KMS-11 (cell line): ENCODE data around the gene GPR137.
A peak's percentile ranks its signal among the peaks of the same experiment; 100 is the strongest.
"Not testable (repeated sequence)": the region's sequence is repeated elsewhere in the genome, so short reads cannot be mapped to it uniquely, and the experiment has no call there.

Source experiments
- H2AFZ ChIP-seq: fragments of 200-600 bp; sonication (generic); 2 replicates; pipeline ENCODE4 v1.6.1; 2016; ENCODE audit warnings: antibody characterized with exemption, mixed run types, low read depth
- H3K27ac ChIP-seq: fragments of 200-600 bp; sonication (generic); 2 replicates; pipeline ENCODE4 v1.6.1; 2016; ENCODE audit warnings: mild to moderate bottlenecking, mixed run types
- H3K27me3 ChIP-seq: fragments of 200-600 bp; sonication (generic); 2 replicates; pipeline ENCODE4 v1.6.1; 2017; ENCODE audit warnings: mild to moderate bottlenecking, low read depth, mixed run types, moderate library complexity; ENCODE audit not compliant: insufficient read depth
- H3K36me3 ChIP-seq: fragments of 200-600 bp; sonication (generic); 2 replicates; pipeline ENCODE4 v1.6.1; 2017; ENCODE audit warnings: mild to moderate bottlenecking, mixed run types; ENCODE audit not compliant: insufficient read depth
- H3K4me1 ChIP-seq: fragments of 200-600 bp; sonication (generic); 2 replicates; pipeline ENCODE4 v1.6.1; 2016; ENCODE audit warnings: mild to moderate bottlenecking, low read depth, mixed run types; ENCODE audit not compliant: poor library complexity, severe bottlenecking
- H3K4me2 ChIP-seq: fragments of 200-600 bp; sonication (generic); 2 replicates; pipeline ENCODE4 v1.7.0; 2016; ENCODE audit warnings: mild to moderate bottlenecking, mixed run types
- H3K4me3 ChIP-seq: fragments of 200-600 bp; sonication (generic); IDR thresholded peaks from 2 replicates; pipeline ENCODE4 v1.6.1; 2017; ENCODE audit warnings: low read depth, low read length, mixed read lengths; ENCODE audit not compliant: insufficient read depth
- H3K79me2 ChIP-seq: fragments of 200-600 bp; sonication (generic); 2 replicates; pipeline ENCODE4 v1.6.1; 2016; ENCODE audit warnings: low read depth, mixed run types; ENCODE audit not compliant: insufficient read depth
- H3K9ac ChIP-seq: fragments of 200-600 bp; sonication (generic); 2 replicates; pipeline ENCODE4 v1.6.1; 2016; ENCODE audit warnings: mild to moderate bottlenecking, mixed run types
- H4K20me1 ChIP-seq: fragments of 200-600 bp; sonication (generic); 2 replicates; pipeline ENCODE4 v1.6.1; 2016; ENCODE audit warnings: mild to moderate bottlenecking, mixed run types; ENCODE audit not compliant: insufficient read depth
- CTCF ChIP-seq: fragments of 200-600 bp; sonication (generic); conservative IDR thresholded peaks from 2 replicates; pipeline ENCODE4 v1.6.1; 2017; ENCODE audit warnings: low read depth, mild to moderate bottlenecking, antibody characterized with exemption, low read length, moderate library complexity, mixed read lengths

The GPR137 gene

DNA sequence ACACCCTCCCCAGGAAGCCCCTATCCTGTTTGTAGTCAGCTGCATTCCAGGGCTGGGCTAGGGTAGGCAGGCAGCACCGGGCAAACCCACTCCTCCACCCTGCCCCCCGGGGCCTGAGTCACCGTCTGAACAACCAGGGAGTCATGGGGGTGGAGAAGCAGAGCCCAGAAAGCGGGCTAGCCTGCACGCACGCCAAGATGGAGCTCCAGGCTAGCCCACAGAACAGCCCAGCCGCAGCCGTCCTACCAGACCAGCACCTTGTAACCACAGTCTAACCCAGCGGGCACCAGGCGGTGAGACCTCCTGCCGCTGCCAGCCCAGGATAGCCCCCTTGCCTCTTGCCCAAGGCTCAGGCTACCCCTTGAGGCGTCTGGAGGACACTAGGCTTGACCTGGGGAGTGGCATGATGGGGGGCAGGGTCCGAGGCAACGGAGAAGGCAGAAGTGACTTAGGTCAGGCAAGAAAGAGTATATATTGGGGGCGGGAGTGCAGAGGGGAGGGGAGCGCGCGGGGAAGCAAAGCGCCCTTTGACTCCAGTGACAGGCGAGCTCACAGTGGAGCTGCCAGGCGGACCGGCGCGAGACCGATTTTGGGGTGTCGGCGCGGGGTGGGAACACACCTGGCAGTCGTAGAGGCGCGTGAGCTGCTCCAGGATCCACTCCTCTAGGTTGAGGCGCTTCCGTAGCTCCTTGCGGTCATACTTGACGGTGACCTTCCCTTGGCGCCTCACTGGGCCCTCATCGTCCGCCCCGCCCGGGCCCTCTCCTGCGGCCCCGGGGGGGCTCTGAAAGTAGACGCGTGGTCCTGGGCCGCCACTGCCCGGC lies 39.6 kb upstream of the GPR137 start:
- no peak overlapping the region for H2AFZ ChIP-seq
- H3K9ac ChIP-seq = peak overlapping the region; percentile 81
- no peak overlapping the region for H3K4me3 ChIP-seq
- no peak for TF ChIP-seq CTCF
- H3K4me2 ChIP-seq = peak overlapping the region; percentile 73
- peak overlapping the region; percentile 66 for H3K27ac ChIP-seq
- H3K36me3 ChIP-seq = peaks cover 4% of the 10 kb centered on the region; the same call in 1 of the 2 replicates
- no peaks in the 10 kb centered on the region for H3K27me3 ChIP-seq
- H3K4me1 ChIP-seq = peaks cover 21% of the 10 kb centered on the region
- H4K20me1 ChIP-seq = no peaks in the 10 kb centered on the region
- H3K79me2 ChIP-seq = peaks cover 31% of the 10 kb centered on the region

- peaks cover 21% of the 10 kb centered on the region for H3K4me1 ChIP-seq
- not testable (repeated sequence) for H3K4me2 ChIP-seq
Measured at GRCh38 chr11:64246621-64246870, 39.1 kb upstream of the GPR137 start.

GRCh38 chr11:64246871-64247728 lies 38.5 kb upstream of the GPR137 start, which contains the start of gene PPP1R14B:
TSS of gene PPP1R14B (minus strand) at chr11:64246943. CDS start at chr11:64246673, 270 bp downstream.
- Histone ChIP-seq H3K4me1 (peaks cover 21% of the 10 kb centered on the region), H3K4me2 (peak within 1 kb of the TSS; percentile 100), H3K36me3 (peaks cover 4% of the 10 kb centered on the region; the same call in 1 of the 2 replicates), H3K9ac (peak within 1 kb of the TSS; percentile 81), H3K79me2 (peaks cover 26% of the 10 kb centered on the region), H4K20me1 (no peaks in the 10 kb centered on the region), H3K27me3 (no peaks in the 10 kb centered on the region), H3K4me3 (no peak within 1 kb of the TSS), H2AFZ (peak within 1 kb of the TSS; percentile 83), H3K27ac (peak within 1 kb of the TSS; percentile 68)
- TF ChIP-seq CTCF = 0 out of 2 replicates have a peak, but pooled peaks have one; percentile 17

More at GRCh38 chr11:64246621-64246870, 39.1 kb upstream of the GPR137 start:
- peaks cover 31% of the 10 kb centered on the region for H3K79me2 ChIP-seq
- not testable (repeated sequence) for H4K20me1 ChIP-seq, H3K27me3 ChIP-seq, H3K4me3 ChIP-seq, H3K36me3 ChIP-seq, H2AFZ ChIP-seq
- peak overlapping the region; percentile 81 for H3K9ac ChIP-seq
- H3K27ac ChIP-seq = peak overlapping the region; percentile 66

- H3K36me3 ChIP-seq = peaks cover 4% of the 10 kb centered on the region; the same call in 1 of the 2 replicates
- H3K27me3 ChIP-seq = no peaks in the 10 kb centered on the region
- peaks cover 20% of the 10 kb centered on the region for H3K4me1 ChIP-seq
- no peak overlapping the region for H3K4me3 ChIP-seq
- peak overlapping the region; percentile 83 for H2AFZ ChIP-seq
- H3K4me2 ChIP-seq = peak overlapping the region; percentile 100; the same call in 1 of the 2 replicates
- H3K79me2 ChIP-seq = peaks cover 21% of the 10 kb centered on the region
- H3K27ac ChIP-seq = no peak overlapping the region
- H4K20me1 ChIP-seq = no peaks in the 10 kb centered on the region
- H3K9ac ChIP-seq = no peak overlapping the region
- no peak for TF ChIP-seq CTCF
Measured at GRCh38 chr11:64247729-64248531, 37.7 kb upstream of the GPR137 start.
